BLaER1 treated with 17β-estradiol and CSF1 and Interleukin-3, amounts not matched to agents 10 nM and 100 nM (cell line): ENCODE data around the gene SCAMP2.
A peak's percentile ranks its signal among the peaks of the same experiment; 100 is the strongest.

Experiments used
- H3K27ac ChIP-seq, 11 experiments: shearing (Covaris generic); formaldehyde crosslinking; 2 replicates each; pipeline ENCODE4 v1.8.1; 2022
- H3K27me3 ChIP-seq, 11 experiments: shearing (Covaris generic); formaldehyde crosslinking; 2 replicates each; pipeline ENCODE4 v1.8.1; 2022
- H3K36me3 ChIP-seq, 11 experiments: shearing (Covaris generic); formaldehyde crosslinking; 2 replicates each; pipeline ENCODE4 v1.8.1; 2022
- H3K4me1 ChIP-seq, 10 experiments: shearing (Covaris generic); formaldehyde crosslinking; 2 replicates each; pipeline ENCODE4 v1.8.1; 2022
- H3K4me2 ChIP-seq, 11 experiments: shearing (Covaris generic); formaldehyde crosslinking; 2 replicates each; pipeline ENCODE4 v1.8.1; 2022
- H3K4me3 ChIP-seq, 10 experiments: shearing (Covaris generic); formaldehyde crosslinking; 2 replicates each; pipeline ENCODE4 v1.8.1; 2022
- H3K9ac ChIP-seq, 11 experiments: shearing (Covaris generic); formaldehyde crosslinking; 2 replicates each; pipeline ENCODE4 v1.8.1; 2022
- H3K9me3 ChIP-seq, 11 experiments: shearing (Covaris generic); formaldehyde crosslinking; replicated peaks in 1 of 11; 2 replicates each; pipeline ENCODE4 v1.8.1; 2022
- H4K20me1 ChIP-seq, 11 experiments: shearing (Covaris generic); formaldehyde crosslinking; 2 replicates each; pipeline ENCODE4 v1.8.1; 2022
- Cebpa-rat ChIP-seq, 11 experiments: shearing (Covaris generic); IDR thresholded peaks; 2 replicates each; pipeline ENCODE4 v1.8.1; 2022

SCAMP2 gene

DNA sequence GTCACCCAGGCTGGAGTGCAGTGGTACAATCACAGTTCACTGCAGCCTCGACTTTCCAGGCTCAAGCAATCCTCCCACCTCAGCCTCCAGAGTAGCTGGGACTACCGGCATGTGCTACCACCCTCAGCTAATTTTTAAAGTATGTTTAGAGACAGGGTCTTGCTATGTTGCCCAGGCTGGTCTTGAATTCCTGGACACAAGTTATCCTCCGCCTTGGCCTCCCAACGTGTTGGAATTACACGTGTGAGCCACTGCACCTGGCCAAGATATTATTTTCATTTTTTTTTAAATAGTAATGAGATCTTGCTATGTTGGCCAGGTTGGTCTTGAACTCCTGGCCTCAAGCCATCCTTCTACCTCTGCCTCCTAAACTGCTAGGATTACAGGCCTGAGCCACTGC is 12.3 kb upstream of the SCAMP2 start:
- Histone ChIP-seq H3K4me2 (peak overlapping the region in 3 of 11 experiments; percentile 71 to 81 (median 71); a peak in 6 of 22 replicates), H3K9ac (no peak overlapping the region), H3K27me3 (no peaks in the 10 kb centered on the region), H4K20me1 (no peaks in the 10 kb centered on the region), H3K9me3 (peaks cover 16 to 26% (median 23%) of the 10 kb centered on the region in 11 experiments), H3K36me3 (peaks cover 0 to 7% (median 0%) of the 10 kb centered on the region in 11 experiments; a peak in 3 of 22 replicates), H3K4me1 (peaks cover 23 to 53% (median 29%) of the 10 kb centered on the region in 10 experiments), H3K27ac (peak overlapping the region in 3 of 11 experiments; percentile 56 to 64 (median 56); a peak in 5 of 22 replicates), H3K4me3 (no peak overlapping the region)
- no peak for TF ChIP-seq Cebpa-rat (IDR thresholded peaks at IDR 0.05)

DNA sequence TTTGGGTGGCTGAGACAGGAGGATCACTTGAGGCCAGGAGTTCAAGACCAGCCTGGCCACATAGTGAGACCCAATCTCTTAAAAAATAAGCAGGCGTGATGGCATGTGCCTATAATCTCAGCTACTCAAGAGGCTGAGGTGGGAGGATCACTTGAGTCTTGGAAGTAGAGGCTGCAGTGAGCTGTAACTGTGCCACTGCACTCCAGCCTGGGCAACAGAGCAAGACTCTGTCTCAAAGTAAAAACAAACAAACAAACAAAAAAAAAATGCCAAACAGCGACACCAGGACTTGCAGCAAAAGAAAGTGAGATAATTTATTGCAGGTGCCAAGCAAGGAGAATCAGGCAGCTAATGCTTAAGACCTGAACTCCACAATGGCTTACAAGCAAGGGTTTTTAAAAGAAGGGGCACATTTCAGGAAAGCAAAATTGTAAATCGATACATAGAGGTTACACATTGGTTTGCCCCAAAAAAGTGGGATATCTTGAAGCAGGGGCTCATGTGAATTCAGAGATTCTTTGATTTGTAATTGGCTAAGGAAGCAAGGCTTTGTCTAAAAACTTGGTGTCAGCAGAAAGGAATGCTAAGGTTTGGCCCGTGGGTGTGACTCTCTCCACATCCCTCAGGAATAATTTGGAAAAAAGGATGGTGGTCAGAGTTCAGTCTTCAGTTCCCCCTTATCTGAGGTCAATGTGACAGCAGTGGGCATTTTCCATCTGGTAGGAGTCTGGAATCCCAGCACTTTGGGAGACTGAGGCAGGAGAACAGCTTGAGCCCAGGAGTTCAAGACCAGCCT is 11.5 kb upstream of the SCAMP2 start:
- Histone ChIP-seq H3K9me3 (peaks cover 16 to 26% (median 23%) of the 10 kb centered on the region in 11 experiments), H3K27ac (peak overlapping the region in 3 of 11 experiments; percentile 30 to 46 (median 36); a peak in 7 of 22 replicates), H3K4me3 (no peak overlapping the region), H3K4me2 (peak overlapping the region; percentile 29 to 81 (median 63)), H3K27me3 (no peaks in the 10 kb centered on the region), H3K36me3 (peaks cover 0 to 7% (median 0%) of the 10 kb centered on the region in 11 experiments; a peak in 3 of 22 replicates), H4K20me1 (no peaks in the 10 kb centered on the region), H3K4me1 (peaks cover 19 to 51% (median 25%) of the 10 kb centered on the region in 10 experiments), H3K9ac (peak overlapping the region in 2 of 11 experiments; percentile 5 to 25; a peak in 2 of 22 replicates)
- no peak for TF ChIP-seq Cebpa-rat (IDR thresholded peaks at IDR 0.05)

DNA sequence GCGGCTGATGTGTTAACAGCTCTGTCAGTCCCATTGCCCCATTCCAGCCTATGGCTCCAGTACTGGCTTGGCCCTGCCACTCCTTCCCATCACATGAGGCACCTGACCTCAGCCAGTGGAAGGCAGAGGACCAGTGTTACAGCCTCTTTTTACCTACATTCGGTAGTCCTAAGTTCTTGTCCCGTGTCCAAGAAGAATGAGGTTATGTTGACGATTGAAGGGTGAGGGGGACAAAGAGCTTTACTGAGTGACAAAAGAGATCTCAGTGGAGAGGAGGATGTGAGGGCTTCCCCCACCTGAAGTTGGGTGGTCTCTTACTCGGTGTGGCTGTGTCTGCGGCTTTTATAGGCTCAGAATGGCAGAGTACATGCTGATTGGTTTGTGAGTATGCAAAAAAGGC is 9.4 kb upstream of the SCAMP2 start:
- Histone ChIP-seq H3K4me1 (peaks cover 12 to 41% (median 17%) of the 10 kb centered on the region in 10 experiments), H3K9me3 (peaks cover 16 to 26% (median 23%) of the 10 kb centered on the region in 11 experiments), H3K27me3 (no peaks in the 10 kb centered on the region), H4K20me1 (no peaks in the 10 kb centered on the region), H3K4me2 (no peak overlapping the region), H3K27ac (no peak overlapping the region), H3K36me3 (peaks cover 0 to 7% (median 0%) of the 10 kb centered on the region in 11 experiments; a peak in 3 of 22 replicates), H3K4me3 (no peak overlapping the region), H3K9ac (no peak overlapping the region)
- no peak for TF ChIP-seq Cebpa-rat (IDR thresholded peaks at IDR 0.05)

DNA sequence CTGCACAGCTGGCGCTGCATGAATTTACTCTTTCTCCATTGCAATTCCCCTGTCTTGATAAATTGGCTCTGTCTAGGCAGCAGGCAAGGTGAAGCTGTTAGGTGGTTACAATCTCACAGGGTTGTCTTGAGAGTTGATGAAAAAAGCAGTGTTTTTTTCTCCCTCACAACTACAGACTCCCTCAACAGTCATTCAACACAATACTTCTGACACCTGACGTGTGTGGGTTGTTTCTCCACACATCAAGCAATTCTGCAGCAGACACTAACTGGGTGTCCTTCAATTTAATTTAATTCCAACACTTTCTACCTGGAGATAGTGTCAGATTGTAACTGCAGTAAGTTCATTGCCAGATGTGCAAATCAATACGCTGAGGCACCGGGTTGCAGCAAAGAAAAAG is 5.1 kb upstream of the SCAMP2 start:
- H3K27me3 ChIP-seq: no peaks in the 10 kb centered on the region
- H3K4me3 ChIP-seq: no peak overlapping the region
- H3K36me3 ChIP-seq: peaks cover 0 to 7% (median 0%) of the 10 kb centered on the region in 11 experiments; a peak in 3 of 22 replicates
- H3K4me1 ChIP-seq: peaks cover 7 to 10% (median 9%) of the 10 kb centered on the region in 10 experiments; a peak in 17 of 20 replicates
- no peak overlapping the region for H3K27ac ChIP-seq
- H4K20me1 ChIP-seq: no peaks in the 10 kb centered on the region
- TF ChIP-seq Cebpa-rat (IDR thresholded peaks at IDR 0.05): no peak
- H3K9me3 ChIP-seq: peaks cover 16 to 22% (median 21%) of the 10 kb centered on the region in 11 experiments
- H3K4me2 ChIP-seq: no peak overlapping the region
- no peak overlapping the region for H3K9ac ChIP-seq

DNA sequence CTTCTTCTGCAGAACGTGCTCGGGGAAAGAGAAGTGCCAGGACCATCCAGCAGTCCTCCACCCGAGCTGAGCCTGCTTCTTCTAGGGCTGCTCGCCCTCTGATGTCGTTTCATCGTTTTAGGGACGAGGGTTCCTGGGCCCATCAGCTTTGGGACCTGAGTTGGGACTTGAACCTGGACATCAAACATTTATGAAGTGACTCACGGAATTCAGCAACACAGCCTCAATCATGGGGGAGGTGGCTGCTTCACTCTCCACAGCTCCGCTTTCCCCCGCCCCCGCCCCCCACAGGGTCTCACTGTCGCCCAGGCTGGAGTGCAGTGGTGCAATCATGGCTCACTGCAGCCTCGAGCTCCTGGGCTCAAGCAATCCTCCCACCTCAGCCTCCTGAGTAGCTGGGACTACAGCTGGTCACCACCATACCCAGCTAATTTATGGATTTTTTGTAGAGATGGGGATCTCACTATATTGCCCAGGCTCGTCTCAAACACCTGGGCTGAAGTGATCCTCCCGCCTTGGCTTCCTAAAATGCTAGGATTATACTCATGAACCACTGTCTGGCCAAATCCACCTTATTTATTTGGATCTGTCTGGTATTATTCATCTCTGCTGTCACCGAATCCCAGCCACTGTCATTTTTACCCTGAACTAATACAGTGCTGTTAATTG is 725 bp upstream of the SCAMP2 start:
- H3K4me2 ChIP-seq: peak overlapping the region; percentile 75 to 100 (median 98)
- peaks cover 0 to 5% (median under 1%) of the 10 kb centered on the region in 11 experiments; a peak in 5 of 22 replicates for H3K36me3 ChIP-seq
- peak overlapping the region; percentile 89 to 100 (median 96); a peak in 20 of 22 replicates for H3K27ac ChIP-seq
- TF ChIP-seq Cebpa-rat (IDR thresholded peaks at IDR 0.05): no peak
- peak overlapping the region; percentile 68 to 87 (median 78) for H3K4me3 ChIP-seq
- no peaks in the 10 kb centered on the region; a peak in 1 of 22 replicates for H3K9me3 ChIP-seq
- peaks cover 0 to 40% (median 11%) of the 10 kb centered on the region in 11 experiments; a peak in 16 of 22 replicates for H4K20me1 ChIP-seq
- peaks cover 37 to 47% (median 44%) of the 10 kb centered on the region in 10 experiments for H3K4me1 ChIP-seq
- no peaks in the 10 kb centered on the region for H3K27me3 ChIP-seq
- H3K9ac ChIP-seq: peak overlapping the region; percentile 90 to 99 (median 96); a peak in 21 of 22 replicates

DNA sequence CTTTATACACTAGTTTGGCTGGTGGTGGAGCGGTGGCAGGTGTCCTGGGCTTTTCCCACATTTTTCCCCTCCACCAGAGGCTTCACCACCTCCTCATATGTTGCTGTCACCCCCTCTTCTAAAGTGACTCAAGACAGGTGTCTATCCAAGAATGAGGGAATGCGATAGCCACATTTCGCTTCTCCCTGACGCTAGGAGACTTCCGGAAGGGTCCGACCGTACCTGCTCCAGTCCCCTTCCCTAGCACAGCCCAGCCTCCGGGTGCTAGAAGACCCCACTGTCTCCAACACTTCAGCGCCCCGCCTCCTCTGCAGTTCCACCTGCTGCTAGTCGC is 496 bp downstream of the SCAMP2 start:
- H3K36me3 ChIP-seq: peaks cover 0 to 16% (median 7%) of the 10 kb centered on the region in 11 experiments; a peak in 12 of 22 replicates
- peak overlapping the region; percentile 89 to 100 (median 96) for H3K27ac ChIP-seq
- H3K4me2 ChIP-seq: peak overlapping the region; percentile 89 to 100 (median 98)
- H3K9me3 ChIP-seq: peaks cover 0 to 6% (median 2%) of the 10 kb centered on the region in 11 experiments; a peak in 10 of 22 replicates
- peaks cover 49 to 59% (median 55%) of the 10 kb centered on the region in 10 experiments for H3K4me1 ChIP-seq
- H3K27me3 ChIP-seq: no peaks in the 10 kb centered on the region
- H3K9ac ChIP-seq: peak overlapping the region; percentile 90 to 99 (median 96)
- H3K4me3 ChIP-seq: peak overlapping the region; percentile 68 to 87 (median 78)
- no peak for TF ChIP-seq Cebpa-rat (IDR thresholded peaks at IDR 0.05)
- H4K20me1 ChIP-seq: peaks cover 0 to 51% (median 11%) of the 10 kb centered on the region in 11 experiments; a peak in 16 of 22 replicates

DNA sequence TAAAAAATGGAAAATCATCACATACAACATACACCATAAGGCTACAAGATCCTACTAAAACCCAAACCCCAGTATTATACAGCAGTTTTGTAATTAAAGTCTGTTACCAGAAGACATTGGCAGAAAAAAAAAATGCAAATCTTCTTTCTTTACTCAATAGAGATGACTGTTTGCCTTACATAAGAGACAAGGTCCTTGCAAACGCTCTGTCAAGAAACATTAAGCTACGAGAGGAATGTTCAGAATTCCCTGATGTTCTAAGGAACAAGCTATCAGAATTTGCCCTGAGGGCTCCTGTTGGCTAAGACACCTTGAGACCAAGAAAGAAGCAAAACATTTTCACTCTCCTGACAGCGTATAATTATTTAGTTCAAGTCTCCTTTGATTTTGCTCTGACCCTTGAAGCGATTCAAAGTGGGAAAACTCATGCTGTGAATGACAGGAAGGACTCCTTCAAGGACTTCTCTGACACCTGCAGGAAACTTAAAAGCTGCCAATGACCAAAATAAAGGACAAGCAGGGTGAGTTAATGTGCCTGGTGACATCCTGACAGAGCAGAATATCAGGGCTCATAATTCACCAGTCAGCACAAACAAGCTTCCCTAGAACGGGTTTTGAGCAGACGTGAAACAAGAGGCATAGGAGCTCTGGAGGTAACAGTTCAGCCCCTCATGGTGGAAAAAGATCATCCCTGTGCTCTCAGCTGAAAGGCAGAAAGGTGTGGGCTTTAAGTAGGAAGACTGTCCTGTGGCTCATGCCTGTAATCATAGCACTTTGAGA is 2.5 kb downstream of the SCAMP2 start:
- H3K9me3 ChIP-seq: peaks cover 0 to 14% (median 9%) of the 10 kb centered on the region in 11 experiments; a peak in 10 of 22 replicates
- H3K4me2 ChIP-seq: peak overlapping the region; percentile 89 to 100 (median 98)
- peaks cover 5 to 27% (median 20%) of the 10 kb centered on the region in 11 experiments; a peak in 16 of 22 replicates for H3K36me3 ChIP-seq
- no peaks in the 10 kb centered on the region for H3K27me3 ChIP-seq
- H3K4me3 ChIP-seq: peak overlapping the region; percentile 35 to 87 (median 74); a peak in 19 of 20 replicates
- peaks cover 0 to 70% (median 11%) of the 10 kb centered on the region in 11 experiments; a peak in 16 of 22 replicates for H4K20me1 ChIP-seq
- H3K27ac ChIP-seq: peak overlapping the region; percentile 89 to 100 (median 96)
- H3K4me1 ChIP-seq: peaks cover 70 to 79% (median 75%) of the 10 kb centered on the region in 10 experiments
- TF ChIP-seq Cebpa-rat (IDR thresholded peaks at IDR 0.05): no peak
- H3K9ac ChIP-seq: peak overlapping the region; percentile 90 to 99 (median 96)
